Panc1 (cell line): ENCODE results near the gene NYAP2.

Source experiments
- SIN3A ChIP-seq: IDR thresholded peaks from 2 replicates; pipeline ENCODE4 v1.6.1; 2012; ENCODE audit warnings: low read depth, mild to moderate bottlenecking, low read length, moderate library complexity, borderline replicate concordance; ENCODE audit not compliant: insufficient read depth
- TF ChIP-seq, protein P1 (sequence below): fragments of 450-650 bp; IDR thresholded peaks from 2 replicates; pipeline ENCODE4 v1.5.1; 2017; ENCODE audit warnings: mild to moderate bottlenecking

DNA sequence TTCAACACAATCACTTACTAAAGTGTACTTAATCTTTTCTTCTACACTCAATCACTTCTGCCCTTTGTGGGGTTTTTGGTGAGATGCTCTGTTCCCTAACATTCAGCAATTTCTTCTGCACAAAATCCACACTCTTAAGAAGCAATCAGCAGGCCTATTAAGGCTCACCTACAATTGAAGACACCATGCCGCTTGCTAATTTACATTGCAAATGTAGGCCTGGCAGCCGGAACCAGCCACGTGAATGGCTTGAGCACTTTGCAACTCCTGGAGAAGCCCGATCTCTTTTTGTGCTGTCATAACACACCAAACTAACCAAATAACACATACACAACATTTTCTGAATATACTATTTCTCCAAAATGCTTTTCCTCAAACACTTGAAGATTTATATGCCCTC is 66.3 kb downstream of the NYAP2 start:
- TF ChIP-seq, protein P1, sequence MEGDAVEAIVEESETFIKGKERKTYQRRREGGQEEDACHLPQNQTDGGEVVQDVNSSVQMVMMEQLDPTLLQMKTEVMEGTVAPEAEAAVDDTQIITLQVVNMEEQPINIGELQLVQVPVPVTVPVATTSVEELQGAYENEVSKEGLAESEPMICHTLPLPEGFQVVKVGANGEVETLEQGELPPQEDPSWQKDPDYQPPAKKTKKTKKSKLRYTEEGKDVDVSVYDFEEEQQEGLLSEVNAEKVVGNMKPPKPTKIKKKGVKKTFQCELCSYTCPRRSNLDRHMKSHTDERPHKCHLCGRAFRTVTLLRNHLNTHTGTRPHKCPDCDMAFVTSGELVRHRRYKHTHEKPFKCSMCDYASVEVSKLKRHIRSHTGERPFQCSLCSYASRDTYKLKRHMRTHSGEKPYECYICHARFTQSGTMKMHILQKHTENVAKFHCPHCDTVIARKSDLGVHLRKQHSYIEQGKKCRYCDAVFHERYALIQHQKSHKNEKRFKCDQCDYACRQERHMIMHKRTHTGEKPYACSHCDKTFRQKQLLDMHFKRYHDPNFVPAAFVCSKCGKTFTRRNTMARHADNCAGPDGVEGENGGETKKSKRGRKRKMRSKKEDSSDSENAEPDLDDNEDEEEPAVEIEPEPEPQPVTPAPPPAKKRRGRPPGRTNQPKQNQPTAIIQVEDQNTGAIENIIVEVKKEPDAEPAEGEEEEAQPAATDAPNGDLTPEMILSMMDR = no peak
- TF ChIP-seq SIN3A = no peak
